ENCODE data around the gene KCNJ5.
A peak's percentile ranks its signal among the peaks of the same experiment; 100 is the strongest.

Gene KCNJ5

DNA sequence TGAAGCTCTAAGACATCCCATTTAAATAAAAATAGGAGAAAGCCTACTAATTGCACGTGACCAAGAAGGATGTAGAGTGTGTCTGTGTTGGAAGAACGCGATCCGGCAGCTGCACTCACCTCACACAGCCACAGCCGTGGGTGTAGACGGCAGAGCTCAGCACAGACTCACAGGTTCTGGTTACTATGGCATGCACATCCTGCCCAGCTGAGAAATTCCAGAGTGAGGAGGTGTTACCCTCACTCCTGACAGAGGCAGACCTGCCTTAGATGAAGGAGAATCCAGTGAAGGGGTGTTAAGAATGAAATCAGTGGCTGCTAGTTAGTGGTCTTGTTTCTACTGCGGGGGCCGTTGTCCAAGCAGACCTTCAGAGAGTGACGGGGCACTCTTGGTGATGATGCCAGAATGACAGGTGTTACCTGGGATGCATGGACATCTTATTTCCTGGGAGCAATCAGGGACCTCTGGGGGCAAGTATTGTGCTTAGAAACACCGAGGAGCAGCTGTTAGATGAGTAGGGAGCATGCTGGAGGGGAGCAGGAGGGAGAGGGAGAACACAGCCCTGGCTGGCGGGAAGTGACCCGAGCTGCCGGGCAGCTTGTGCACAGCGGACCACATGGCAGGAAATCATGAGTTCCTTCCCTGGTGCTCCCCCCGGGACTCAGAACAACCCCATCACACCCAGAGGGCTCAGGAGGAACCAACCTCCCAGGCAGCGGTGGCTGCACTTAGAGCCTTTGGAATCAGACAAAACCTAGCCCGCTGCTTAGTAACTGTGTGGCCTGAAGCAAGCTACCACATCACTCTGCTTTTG lies 12.3 kb downstream of the KCNJ5 start:
- no peak overlapping the region for H3K4me2 ChIP-seq (ENCODE audit: low read length)

GRCh38 chr11:128904303-128904655 lies 13.1 kb downstream of the KCNJ5 start:
- H4K20me1 ChIP-seq (ENCODE audit: insufficient read depth, low read length) = no peaks in the 10 kb centered on the region
- no peak overlapping the region for H3K4me2 ChIP-seq (ENCODE audit: low read length)
- no peaks in the 10 kb centered on the region for H3F3A ChIP-seq (ENCODE audit: insufficient read depth, low read length)
- H2AFZ ChIP-seq (ENCODE audit: low read length) = no peak overlapping the region
- 0 out of 2 replicates have a peak, but pooled peaks cover 3% of the 10 kb centered on the region for H3K27me3 ChIP-seq (ENCODE audit: insufficient read depth, low read length)
- no peaks in the 10 kb centered on the region for H3K36me3 ChIP-seq (ENCODE audit: insufficient read depth, low read length)
- H3K9ac ChIP-seq (ENCODE audit: low read length) = no peak overlapping the region
- H3K27ac ChIP-seq (ENCODE audit: low read depth, low read length, poor library complexity, severe bottlenecking) = no peak overlapping the region
- TF ChIP-seq EZH2 (IDR thresholded peaks at IDR 0.05; ENCODE audit: borderline replicate concordance, low read length) = no peak
- TF ChIP-seq, protein P1, sequence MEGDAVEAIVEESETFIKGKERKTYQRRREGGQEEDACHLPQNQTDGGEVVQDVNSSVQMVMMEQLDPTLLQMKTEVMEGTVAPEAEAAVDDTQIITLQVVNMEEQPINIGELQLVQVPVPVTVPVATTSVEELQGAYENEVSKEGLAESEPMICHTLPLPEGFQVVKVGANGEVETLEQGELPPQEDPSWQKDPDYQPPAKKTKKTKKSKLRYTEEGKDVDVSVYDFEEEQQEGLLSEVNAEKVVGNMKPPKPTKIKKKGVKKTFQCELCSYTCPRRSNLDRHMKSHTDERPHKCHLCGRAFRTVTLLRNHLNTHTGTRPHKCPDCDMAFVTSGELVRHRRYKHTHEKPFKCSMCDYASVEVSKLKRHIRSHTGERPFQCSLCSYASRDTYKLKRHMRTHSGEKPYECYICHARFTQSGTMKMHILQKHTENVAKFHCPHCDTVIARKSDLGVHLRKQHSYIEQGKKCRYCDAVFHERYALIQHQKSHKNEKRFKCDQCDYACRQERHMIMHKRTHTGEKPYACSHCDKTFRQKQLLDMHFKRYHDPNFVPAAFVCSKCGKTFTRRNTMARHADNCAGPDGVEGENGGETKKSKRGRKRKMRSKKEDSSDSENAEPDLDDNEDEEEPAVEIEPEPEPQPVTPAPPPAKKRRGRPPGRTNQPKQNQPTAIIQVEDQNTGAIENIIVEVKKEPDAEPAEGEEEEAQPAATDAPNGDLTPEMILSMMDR (IDR thresholded peaks at IDR 0.05; ENCODE audit: low read length) = no peak
- H3K4me3 ChIP-seq (ENCODE audit: low read depth, low read length, poor library complexity, severe bottlenecking) = no peak overlapping the region
- H3K79me2 ChIP-seq (ENCODE audit: insufficient read depth, low read length) = no peaks in the 10 kb centered on the region
- H3K4me1 ChIP-seq (ENCODE audit: insufficient read depth, low read length, severe bottlenecking) = no peaks in the 10 kb centered on the region
- H3K9me2 ChIP-seq (ENCODE audit: low read depth, low read length) = no peaks in the 10 kb centered on the region
- H3K9me3 ChIP-seq (ENCODE audit: low read length) = no peaks in the 10 kb centered on the region

More for the DNA sequence above, 12.3 kb downstream of the KCNJ5 start:
- TF ChIP-seq, protein P1 (IDR thresholded peaks at IDR 0.05; ENCODE audit: low read length) = no peak
- TF ChIP-seq EZH2 (IDR thresholded peaks at IDR 0.05; ENCODE audit: borderline replicate concordance, low read length) = no peak
- Histone ChIP-seq H3F3A (ENCODE audit: insufficient read depth, low read length) (no peaks in the 10 kb centered on the region), H3K9me2 (ENCODE audit: low read depth, low read length) (no peaks in the 10 kb centered on the region), H3K9ac (ENCODE audit: low read length) (no peak overlapping the region), H3K4me1 (ENCODE audit: insufficient read depth, low read length, severe bottlenecking) (no peaks in the 10 kb centered on the region), H3K36me3 (ENCODE audit: insufficient read depth, low read length) (no peaks in the 10 kb centered on the region), H3K9me3 (ENCODE audit: low read length) (no peaks in the 10 kb centered on the region), H3K27me3 (ENCODE audit: insufficient read depth, low read length) (0 out of 2 replicates have a peak, but pooled peaks cover 3% of the 10 kb centered on the region), H3K79me2 (ENCODE audit: insufficient read depth, low read length) (no peaks in the 10 kb centered on the region), H2AFZ (ENCODE audit: low read length) (no peak overlapping the region), H3K4me3 (ENCODE audit: low read depth, low read length, poor library complexity, severe bottlenecking) (no peak overlapping the region), H4K20me1 (ENCODE audit: insufficient read depth, low read length) (no peaks in the 10 kb centered on the region), H3K27ac (ENCODE audit: low read depth, low read length, poor library complexity, severe bottlenecking) (no peak overlapping the region)

- Histone ChIP-seq H3K27ac (ENCODE audit: low read depth, low read length, poor library complexity, severe bottlenecking) (no peak overlapping the region), H3K9ac (ENCODE audit: low read length) (no peak overlapping the region), H3F3A (ENCODE audit: insufficient read depth, low read length) (no peaks in the 10 kb centered on the region), H3K4me3 (ENCODE audit: low read depth, low read length, poor library complexity, severe bottlenecking) (peak overlapping the region; percentile 50), H3K9me2 (ENCODE audit: low read depth, low read length) (no peaks in the 10 kb centered on the region), H3K4me1 (ENCODE audit: insufficient read depth, low read length, severe bottlenecking) (no peaks in the 10 kb centered on the region), H4K20me1 (ENCODE audit: insufficient read depth, low read length) (no peaks in the 10 kb centered on the region), H3K27me3 (ENCODE audit: insufficient read depth, low read length) (0 out of 2 replicates have a peak, but pooled peaks cover 3% of the 10 kb centered on the region), H3K9me3 (ENCODE audit: low read length) (no peaks in the 10 kb centered on the region), H3K36me3 (ENCODE audit: insufficient read depth, low read length) (no peaks in the 10 kb centered on the region), H2AFZ (ENCODE audit: low read length) (no peak overlapping the region), H3K4me2 (ENCODE audit: low read length) (peak overlapping the region; percentile 65; the same call in 1 of the 2 replicates), H3K79me2 (ENCODE audit: insufficient read depth, low read length) (no peaks in the 10 kb centered on the region)
- TF ChIP-seq, protein P1 (IDR thresholded peaks at IDR 0.05; ENCODE audit: low read length) = no peak
- no peak for TF ChIP-seq EZH2 (IDR thresholded peaks at IDR 0.05; ENCODE audit: borderline replicate concordance, low read length)
Measured at GRCh38 chr11:128904656-128905344, 13.6 kb downstream of the KCNJ5 start.
